ENCODE results near the gene NUP155. TPM values are rescaled to one million over a fixed set of nuclear protein-coding genes. Genes with fewer than 3 reads are reported as not detected.
"Not testable (repeated sequence)": the region's sequence is repeated elsewhere in the genome, so short reads cannot be mapped to it uniquely, and the experiment has no call there.

The NUP155 gene
- total and polyA plus RNA-seq, 2 experiments from 2014 or later = 24.3 to 94.6 TPM

DNA sequence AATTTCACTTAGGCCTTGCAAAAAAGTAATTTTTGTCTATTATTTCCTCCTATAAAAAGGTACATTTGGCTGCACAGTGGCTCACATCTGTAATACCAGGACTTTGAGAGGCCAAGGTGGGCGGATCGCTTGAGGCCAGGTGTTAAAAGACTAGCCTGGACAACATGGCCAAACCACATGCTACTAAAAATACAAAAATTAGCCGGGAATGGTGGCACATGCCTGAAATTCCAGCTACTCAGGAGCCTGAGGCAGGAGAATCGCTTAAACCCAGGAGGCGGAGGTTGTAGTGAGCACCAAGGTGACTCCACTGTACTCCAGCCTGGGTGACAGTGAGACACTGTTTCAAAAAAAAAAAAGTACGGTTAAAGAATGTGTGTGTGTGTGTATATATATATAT, 15.7 kb downstream of the NUP155 start:
- Histone ChIP-seq H3K4me1 (ENCODE audit: insufficient read depth) (no peaks in the 10 kb centered on the region), H2AFZ (no peak overlapping the region), H3K9me2 (ENCODE audit: insufficient read depth) (no peaks in the 10 kb centered on the region), H3F3A (replicated peaks; ENCODE audit: low read depth) (no peaks in the 10 kb centered on the region; the same call in 1 of the 2 replicates), H3K36me3 (ENCODE audit: insufficient read depth) (peaks cover 51% of the 10 kb centered on the region), H3K4me3 (no peak overlapping the region), H3K4me2 (no peak overlapping the region), H3K27ac (ENCODE audit: low read depth) (no peak overlapping the region), H3K27me3 (ENCODE audit: insufficient read depth) (no peaks in the 10 kb centered on the region), H4K20me1 (replicated peaks; ENCODE audit: insufficient read depth) (peaks cover 13% of the 10 kb centered on the region), H3K79me2 (replicated peaks; ENCODE audit: insufficient read depth) (peaks cover 13% of the 10 kb centered on the region)
- ATAC-seq (no peak), DNase-seq (ENCODE audit: low spot score) (no peak)
- Mint-ChIP-seq H3K27me3 (ENCODE audit: insufficient read depth, low read depth, poor library complexity) (no peaks in the 10 kb centered on the region), H3K4me3 (no peak overlapping the region), H3K4me1 (no peaks in the 10 kb centered on the region), H3K9me3 (no peaks in the 10 kb centered on the region), H3K36me3 (ENCODE audit: low read depth) (peaks cover 49% of the 10 kb centered on the region), H3K27ac (no peak overlapping the region)
- TF ChIP-seq, protein P1, sequence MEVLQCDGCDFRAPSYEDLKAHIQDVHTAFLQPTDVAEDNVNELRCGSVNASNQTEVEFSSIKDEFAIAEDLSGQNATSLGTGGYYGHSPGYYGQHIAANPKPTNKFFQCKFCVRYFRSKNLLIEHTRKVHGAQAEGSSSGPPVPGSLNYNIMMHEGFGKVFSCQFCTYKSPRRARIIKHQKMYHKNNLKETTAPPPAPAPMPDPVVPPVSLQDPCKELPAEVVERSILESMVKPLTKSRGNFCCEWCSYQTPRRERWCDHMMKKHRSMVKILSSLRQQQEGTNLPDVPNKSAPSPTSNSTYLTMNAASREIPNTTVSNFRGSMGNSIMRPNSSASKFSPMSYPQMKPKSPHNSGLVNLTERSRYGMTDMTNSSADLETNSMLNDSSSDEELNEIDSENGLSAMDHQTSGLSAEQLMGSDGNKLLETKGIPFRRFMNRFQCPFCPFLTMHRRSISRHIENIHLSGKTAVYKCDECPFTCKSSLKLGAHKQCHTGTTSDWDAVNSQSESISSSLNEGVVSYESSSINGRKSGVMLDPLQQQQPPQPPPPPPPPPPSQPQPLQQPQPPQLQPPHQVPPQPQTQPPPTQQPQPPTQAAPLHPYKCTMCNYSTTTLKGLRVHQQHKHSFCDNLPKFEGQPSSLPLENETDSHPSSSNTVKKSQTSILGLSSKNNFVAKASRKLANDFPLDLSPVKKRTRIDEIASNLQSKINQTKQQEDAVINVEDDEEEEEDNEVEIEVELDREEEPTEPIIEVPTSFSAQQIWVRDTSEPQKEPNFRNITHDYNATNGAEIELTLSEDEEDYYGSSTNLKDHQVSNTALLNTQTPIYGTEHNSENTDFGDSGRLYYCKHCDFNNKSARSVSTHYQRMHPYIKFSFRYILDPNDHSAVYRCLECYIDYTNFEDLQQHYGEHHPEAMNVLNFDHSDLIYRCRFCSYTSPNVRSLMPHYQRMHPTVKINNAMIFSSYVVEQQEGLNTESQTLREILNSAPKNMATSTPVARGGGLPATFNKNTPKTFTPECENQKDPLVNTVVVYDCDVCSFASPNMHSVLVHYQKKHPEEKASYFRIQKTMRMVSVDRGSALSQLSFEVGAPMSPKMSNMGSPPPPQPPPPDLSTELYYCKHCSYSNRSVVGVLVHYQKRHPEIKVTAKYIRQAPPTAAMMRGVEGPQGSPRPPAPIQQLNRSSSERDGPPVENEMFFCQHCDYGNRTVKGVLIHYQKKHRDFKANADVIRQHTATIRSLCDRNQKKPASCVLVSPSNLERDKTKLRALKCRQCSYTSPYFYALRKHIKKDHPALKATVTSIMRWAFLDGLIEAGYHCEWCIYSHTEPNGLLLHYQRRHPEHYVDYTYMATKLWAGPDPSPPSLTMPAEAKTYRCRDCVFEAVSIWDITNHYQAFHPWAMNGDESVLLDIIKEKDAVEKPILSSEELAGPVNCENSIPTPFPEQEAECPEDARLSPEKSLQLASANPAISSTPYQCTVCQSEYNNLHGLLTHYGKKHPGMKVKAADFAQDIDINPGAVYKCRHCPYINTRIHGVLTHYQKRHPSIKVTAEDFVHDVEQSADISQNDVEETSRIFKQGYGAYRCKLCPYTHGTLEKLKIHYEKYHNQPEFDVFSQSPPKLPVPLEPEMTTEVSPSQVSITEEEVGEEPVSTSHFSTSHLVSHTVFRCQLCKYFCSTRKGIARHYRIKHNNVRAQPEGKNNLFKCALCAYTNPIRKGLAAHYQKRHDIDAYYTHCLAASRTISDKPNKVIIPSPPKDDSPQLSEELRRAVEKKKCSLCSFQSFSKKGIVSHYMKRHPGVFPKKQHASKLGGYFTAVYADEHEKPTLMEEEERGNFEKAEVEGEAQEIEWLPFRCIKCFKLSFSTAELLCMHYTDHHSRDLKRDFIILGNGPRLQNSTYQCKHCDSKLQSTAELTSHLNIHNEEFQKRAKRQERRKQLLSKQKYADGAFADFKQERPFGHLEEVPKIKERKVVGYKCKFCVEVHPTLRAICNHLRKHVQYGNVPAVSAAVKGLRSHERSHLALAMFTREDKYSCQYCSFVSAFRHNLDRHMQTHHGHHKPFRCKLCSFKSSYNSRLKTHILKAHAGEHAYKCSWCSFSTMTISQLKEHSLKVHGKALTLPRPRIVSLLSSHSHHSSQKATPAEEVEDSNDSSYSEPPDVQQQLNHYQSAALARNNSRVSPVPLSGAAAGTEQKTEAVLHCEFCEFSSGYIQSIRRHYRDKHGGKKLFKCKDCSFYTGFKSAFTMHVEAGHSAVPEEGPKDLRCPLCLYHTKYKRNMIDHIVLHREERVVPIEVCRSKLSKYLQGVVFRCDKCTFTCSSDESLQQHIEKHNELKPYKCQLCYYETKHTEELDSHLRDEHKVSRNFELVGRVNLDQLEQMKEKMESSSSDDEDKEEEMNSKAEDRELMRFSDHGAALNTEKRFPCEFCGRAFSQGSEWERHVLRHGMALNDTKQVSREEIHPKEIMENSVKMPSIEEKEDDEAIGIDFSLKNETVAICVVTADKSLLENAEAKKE (CRISPR knock-in tag; IDR thresholded peaks at IDR 0.05) = no peak
- no peak for TF ChIP-seq EZH2 (IDR thresholded peaks at IDR 0.05; ENCODE audit: low read depth, unreplicated experiment)
- TF ChIP-seq ZNF114 (CRISPR knock-in tag; IDR thresholded peaks at IDR 0.05) = no peak
- TF ChIP-seq JUNB (IDR thresholded peaks at IDR 0.05; ENCODE audit: unreplicated experiment) = no peak
- TF ChIP-seq NANOG (IDR thresholded peaks at IDR 0.05; ENCODE audit: borderline replicate concordance) = no peak

DNA sequence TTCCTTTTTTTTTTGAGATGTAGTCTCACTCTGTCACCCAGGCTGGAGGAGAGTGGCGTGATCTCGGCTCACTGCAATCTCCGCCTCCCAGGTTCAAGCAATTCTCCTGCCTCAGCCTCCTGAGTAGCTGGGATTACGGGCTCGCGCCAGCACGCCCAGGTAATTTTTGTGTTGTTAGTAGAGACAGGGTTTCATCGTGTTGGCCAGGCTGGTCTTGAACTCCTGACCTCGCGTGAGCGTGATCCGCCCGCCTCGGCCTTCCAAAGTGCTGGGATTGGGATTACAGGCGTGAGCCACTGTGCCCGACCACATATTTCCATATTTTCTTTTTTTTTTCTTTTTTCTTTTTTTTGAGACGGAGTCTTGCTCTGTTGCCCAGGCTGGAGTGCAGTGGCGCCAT, 28.2 kb downstream of the NUP155 start:
- H3K36me3 ChIP-seq (ENCODE audit: insufficient read depth) = peaks cover 62% of the 10 kb centered on the region
- not testable (repeated sequence) for H3K4me3 Mint-ChIP-seq; H3K27me3 ChIP-seq (ENCODE audit: insufficient read depth); H4K20me1 ChIP-seq (replicated peaks; ENCODE audit: insufficient read depth); H3K9me2 ChIP-seq (ENCODE audit: insufficient read depth); ATAC-seq; H3K4me1 ChIP-seq (ENCODE audit: insufficient read depth); H3K4me2 ChIP-seq; H3K4me1 Mint-ChIP-seq; H3K27ac ChIP-seq (ENCODE audit: low read depth); H3K9me3 Mint-ChIP-seq; H3F3A ChIP-seq (replicated peaks; ENCODE audit: low read depth); H3K4me3 ChIP-seq; H3K79me2 ChIP-seq (replicated peaks; ENCODE audit: insufficient read depth); H3K27me3 Mint-ChIP-seq (ENCODE audit: insufficient read depth, low read depth, poor library complexity); H3K27ac Mint-ChIP-seq; H2AFZ ChIP-seq; DNase-seq (ENCODE audit: low spot score)
- peaks cover 76% of the 10 kb centered on the region for H3K36me3 Mint-ChIP-seq (ENCODE audit: low read depth)

DNA sequence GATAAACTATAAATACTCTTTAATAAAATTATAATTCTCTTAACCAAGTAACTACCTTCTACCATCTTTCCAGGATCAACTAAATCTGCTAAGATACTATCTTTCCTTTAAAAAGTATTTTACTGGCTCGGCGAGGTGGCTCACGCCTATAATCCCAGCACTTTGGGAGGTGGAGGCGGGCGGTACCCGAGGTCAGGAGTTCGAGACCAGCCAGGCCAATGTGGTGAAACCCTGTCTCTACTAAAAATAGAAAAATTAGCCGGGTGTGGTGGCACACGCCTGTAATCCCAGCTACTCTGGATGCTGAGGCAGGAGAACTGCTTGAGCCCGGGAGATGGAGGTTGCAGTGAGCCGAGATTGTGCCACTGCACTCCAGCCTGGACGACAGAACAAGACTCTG, 36.2 kb downstream of the NUP155 start:
- H3K27ac Mint-ChIP-seq; DNase-seq (ENCODE audit: low spot score); H3K4me1 ChIP-seq (ENCODE audit: insufficient read depth); H3K27me3 Mint-ChIP-seq (ENCODE audit: insufficient read depth, low read depth, poor library complexity); H3K4me3 ChIP-seq; H4K20me1 ChIP-seq (replicated peaks; ENCODE audit: insufficient read depth); H3K4me1 Mint-ChIP-seq; H3K79me2 ChIP-seq (replicated peaks; ENCODE audit: insufficient read depth); H3K27ac ChIP-seq (ENCODE audit: low read depth); H3K27me3 ChIP-seq (ENCODE audit: insufficient read depth); H3K9me3 Mint-ChIP-seq; H2AFZ ChIP-seq; H3K4me3 Mint-ChIP-seq; ATAC-seq; H3K9me2 ChIP-seq (ENCODE audit: insufficient read depth); H3K4me2 ChIP-seq; H3F3A ChIP-seq (replicated peaks; ENCODE audit: low read depth): not testable (repeated sequence)
- H3K36me3 ChIP-seq (ENCODE audit: insufficient read depth) = peaks cover 48% of the 10 kb centered on the region
- peaks cover 66% of the 10 kb centered on the region for H3K36me3 Mint-ChIP-seq (ENCODE audit: low read depth)

Data from GM23338 (cell line).